ENCODE data around the gene CHST10.

GRCh38 chr2:100397118-100397860 is 20.2 kb downstream of the CHST10 start:
- no peak for TF ChIP-seq CTCF (IDR thresholded peaks at IDR 0.05; ENCODE audit: low read depth, low read length)
- no peak for TF ChIP-seq MYC (IDR thresholded peaks at IDR 0.05; ENCODE audit: low read depth, low read length)

Measured in NB4 (cell line).